Measurements from ENCODE around the gene ALK.

ALK gene

GRCh38 chr2:29799628-29800027 lies 121.8 kb downstream of the ALK start:
- DNase-seq (ENCODE audit: low read depth in 2 of 3, low spot score in 2 of 3) = no peak

GRCh38 chr2:29797916-29798315 lies 123.5 kb downstream of the ALK start:
- DNase-seq (ENCODE audit: low read depth in 2 of 3, low spot score in 2 of 3) = no peak

GRCh38 chr2:29796446-29796845 lies 124.9 kb downstream of the ALK start:
- no peak for DNase-seq (ENCODE audit: low read depth in 2 of 3, low spot score in 2 of 3)

GRCh38 chr2:29789911-29790485 lies 131.4 kb downstream of the ALK start:
- DNase-seq (ENCODE audit: low read depth in 2 of 3, low spot score in 2 of 3) = no peak

- no peak for DNase-seq (ENCODE audit: low read depth in 2 of 3, low spot score in 2 of 3)
Observed at GRCh38 chr2:29787473-29788465, 133.6 kb downstream of the ALK start.

- DNase-seq (ENCODE audit: low read depth in 2 of 3, low spot score in 2 of 3) = no peak
Observed at GRCh38 chr2:29786361-29786760, 135.0 kb downstream of the ALK start.

- DNase-seq (ENCODE audit: low read depth in 2 of 3, low spot score in 2 of 3) = no peak
Observed at GRCh38 chr2:29783666-29784065, 137.7 kb downstream of the ALK start.

- DNase-seq (ENCODE audit: low read depth in 2 of 3, low spot score in 2 of 3) = no peak
Observed at GRCh38 chr2:29782549-29783458, 138.6 kb downstream of the ALK start.

- DNase-seq (ENCODE audit: low read depth in 2 of 3, low spot score in 2 of 3) = no peak
Observed at GRCh38 chr2:29782087-29782486, 139.3 kb downstream of the ALK start.

GRCh38 chr2:29780906-29781305 lies 140.5 kb downstream of the ALK start:
- no peak for DNase-seq (ENCODE audit: low read depth in 2 of 3, low spot score in 2 of 3)

GRCh38 chr2:29777161-29777560 lies 144.2 kb downstream of the ALK start:
- DNase-seq (ENCODE audit: low read depth in 2 of 3, low spot score in 2 of 3) = no peak

GRCh38 chr2:29776406-29776805 lies 145.0 kb downstream of the ALK start:
- no peak for DNase-seq (ENCODE audit: low read depth in 2 of 3, low spot score in 2 of 3)

- DNase-seq (ENCODE audit: low read depth in 2 of 3, low spot score in 2 of 3) = no peak
Observed at GRCh38 chr2:29775937-29776336, 145.4 kb downstream of the ALK start.

GRCh38 chr2:29774624-29775023 lies 146.8 kb downstream of the ALK start:
- DNase-seq (ENCODE audit: low read depth in 2 of 3, low spot score in 2 of 3) = no peak

- no peak for DNase-seq (ENCODE audit: low read depth in 2 of 3, low spot score in 2 of 3)
Observed at GRCh38 chr2:29770846-29771245, 150.5 kb downstream of the ALK start.

GRCh38 chr2:29769847-29770246 lies 151.5 kb downstream of the ALK start:
- DNase-seq (ENCODE audit: low read depth in 2 of 3, low spot score in 2 of 3) = no peak

GRCh38 chr2:29767606-29768335 lies 153.6 kb downstream of the ALK start:
- DNase-seq (ENCODE audit: low read depth in 2 of 3, low spot score in 2 of 3) = no peak

GRCh38 chr2:29766191-29766590 lies 155.2 kb downstream of the ALK start:
- DNase-seq (ENCODE audit: low read depth in 2 of 3, low spot score in 2 of 3) = no peak

GRCh38 chr2:29765721-29766120 lies 155.7 kb downstream of the ALK start:
- no peak for DNase-seq (ENCODE audit: low read depth in 2 of 3, low spot score in 2 of 3)

- no peak for DNase-seq (ENCODE audit: low read depth in 2 of 3, low spot score in 2 of 3)
Observed at GRCh38 chr2:29763371-29763770, 158.0 kb downstream of the ALK start.

GRCh38 chr2:29762239-29762638 lies 159.1 kb downstream of the ALK start:
- no peak for DNase-seq (ENCODE audit: low read depth in 2 of 3, low spot score in 2 of 3)

All from activated CD8-positive, alpha-beta memory T cell treated with anti-CD3 and anti-CD28 coated beads for 48 hours (primary cell).